GM12878 (cell line): ENCODE measurements around the gene SCNN1G. TPM values are rescaled to one million over a fixed set of nuclear protein-coding genes. Genes with fewer than 3 reads are reported as not detected.

Experiments
- MEF2B ChIP-seq: fragments of 450-650 bp; IDR thresholded peaks from 2 replicates; pipeline ENCODE4 v1.6.1; 2018; ENCODE audit warnings: mild to moderate bottlenecking, moderate library complexity; ENCODE audit not compliant: partially characterized antibody, poor library complexity, severe bottlenecking
- MTA3 ChIP-seq: IDR thresholded peaks from 2 replicates; pipeline ENCODE4 v1.6.1; 2012; ENCODE audit warnings: low read length, inconsistent platforms, borderline replicate concordance
- PBX3 ChIP-seq: IDR thresholded peaks from 2 replicates; pipeline ENCODE4 v1.6.1; 2011; ENCODE audit warnings: mild to moderate bottlenecking, low read depth, low read length, moderate library complexity; ENCODE audit not compliant: insufficient replicate concordance
- PRDM15 ChIP-seq: fragments of 450-650 bp; formaldehyde crosslinking; IDR thresholded peaks from 2 replicates; pipeline ENCODE4 v1.4.0; 2020; ENCODE audit warnings: mild to moderate bottlenecking, moderate library complexity
- SREBF2 ChIP-seq: IDR thresholded peaks from 2 replicates; pipeline ENCODE4 v1.6.1; 2012; ENCODE audit warnings: mild to moderate bottlenecking, low read length
- TBL1XR1 ChIP-seq: IDR thresholded peaks from 2 replicates; pipeline ENCODE4 v1.6.1; 2012; ENCODE audit warnings: low read depth, low read length, improper control_type of control experiment
- YBX1 ChIP-seq: fragments of 450-650 bp; IDR thresholded peaks from 2 replicates; pipeline ENCODE4 v1.6.1; 2016; ENCODE audit warnings: antibody characterized with exemption
- ZNF24 ChIP-seq: fragments of 450-650 bp; IDR thresholded peaks from 2 replicates; pipeline ENCODE4 v1.6.1; 2017; ENCODE audit warnings: antibody characterized with exemption, mild to moderate bottlenecking
- polyA plus RNA-seq, 11 experiments: library from polyadenylated mRNA; depleted of rRNA in 4 of 11; unstranded in 6 of 11; stranded (reverse) in 5 of 11; fragments of >200 nt; fragmentation: Nextera tagmentation in 4 of 11; fragmentation: Illumina TruSeq in 1 of 11; extraction: Ambion mirVana in 4 of 11; extraction: Trizol in 1 of 11; gene quantifications; 1 replicate in 1 of 11; 2 replicates in 10 of 11; pipeline versions ENCODE4 v1.2.1 to v1.2.3, GENCODE V29; 2011 to 2016; ENCODE audit warnings: inconsistent platforms in 2 of 11, missing spikeins in 2 of 11, low read depth in 1 of 11
- total RNA-seq, 4 experiments: library from RNA; depleted of rRNA in 3 of 4; stranded (reverse); fragments of >200 nt in 3 of 4; fragmentation: Illumina TruSeq in 1 of 4; extraction: Trizol in 1 of 4; gene quantifications; 2 replicates each; pipeline versions ENCODE4 v1.2.1 to v1.2.3, GENCODE V29; 2013 to 2021
- TF ChIP-seq, protein P1 (sequence below): IDR thresholded peaks from 2 replicates; pipeline ENCODE4 v1.6.1; 2012; ENCODE audit warnings: low read length, inconsistent platforms
- TF ChIP-seq, protein P2 (sequence below): IDR thresholded peaks from 2 replicates; pipeline ENCODE4 v1.6.1; 2012; ENCODE audit warnings: low read depth, low read length, improper control_type of control experiment

SCNN1G gene
- total and polyA plus RNA-seq, 10 of the 15 experiments (the other 5 are each of a cell fraction or from before 2014, with no cell fraction given): 0.04 to 0.86 (median 0.08) TPM; not detected in 5

GRCh38 chr16:23172994-23173393, 9.6 kb upstream of the SCNN1G start (continued):
- TF ChIP-seq, protein P1, sequence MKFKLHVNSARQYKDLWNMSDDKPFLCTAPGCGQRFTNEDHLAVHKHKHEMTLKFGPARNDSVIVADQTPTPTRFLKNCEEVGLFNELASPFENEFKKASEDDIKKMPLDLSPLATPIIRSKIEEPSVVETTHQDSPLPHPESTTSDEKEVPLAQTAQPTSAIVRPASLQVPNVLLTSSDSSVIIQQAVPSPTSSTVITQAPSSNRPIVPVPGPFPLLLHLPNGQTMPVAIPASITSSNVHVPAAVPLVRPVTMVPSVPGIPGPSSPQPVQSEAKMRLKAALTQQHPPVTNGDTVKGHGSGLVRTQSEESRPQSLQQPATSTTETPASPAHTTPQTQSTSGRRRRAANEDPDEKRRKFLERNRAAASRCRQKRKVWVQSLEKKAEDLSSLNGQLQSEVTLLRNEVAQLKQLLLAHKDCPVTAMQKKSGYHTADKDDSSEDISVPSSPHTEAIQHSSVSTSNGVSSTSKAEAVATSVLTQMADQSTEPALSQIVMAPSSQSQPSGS: no peak
- TF ChIP-seq SREBF2: no peak
- TF ChIP-seq, protein P2, sequence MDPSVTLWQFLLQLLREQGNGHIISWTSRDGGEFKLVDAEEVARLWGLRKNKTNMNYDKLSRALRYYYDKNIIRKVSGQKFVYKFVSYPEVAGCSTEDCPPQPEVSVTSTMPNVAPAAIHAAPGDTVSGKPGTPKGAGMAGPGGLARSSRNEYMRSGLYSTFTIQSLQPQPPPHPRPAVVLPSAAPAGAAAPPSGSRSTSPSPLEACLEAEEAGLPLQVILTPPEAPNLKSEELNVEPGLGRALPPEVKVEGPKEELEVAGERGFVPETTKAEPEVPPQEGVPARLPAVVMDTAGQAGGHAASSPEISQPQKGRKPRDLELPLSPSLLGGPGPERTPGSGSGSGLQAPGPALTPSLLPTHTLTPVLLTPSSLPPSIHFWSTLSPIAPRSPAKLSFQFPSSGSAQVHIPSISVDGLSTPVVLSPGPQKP: no peak
- no peak for TF ChIP-seq MEF2B
- no peak for TF ChIP-seq ZNF24
- no peak for TF ChIP-seq MTA3
- TF ChIP-seq YBX1: no peak
- no peak for TF ChIP-seq TBL1XR1
- TF ChIP-seq PRDM15: no peak
- no peak for TF ChIP-seq PBX3
- TF ChIP-seq, all 136 proteins: peak for 0
